Caki2 (cell line): ENCODE data around the gene SNPH. TPM values are rescaled to one million over a fixed set of nuclear protein-coding genes. Genes with fewer than 3 reads are reported as not detected.
"Not testable (repeated sequence)": the region's sequence is repeated elsewhere in the genome, so short reads cannot be mapped to it uniquely, and the experiment has no call there.

Experiments
- DNase-seq: peaks from one replicate; pipeline ENCODE4 v3.0.0-alpha.2; 2015; ENCODE audit warnings: low read depth
- in situ Hi-C: cut with HindIII; loops from 2 replicates; pipeline ENCODE4 v1.10.0; 2016; ENCODE audit warnings: low sequenced_read_pairs, low pct_unique_long_range_greater_than_20kb, mixed read lengths
- total RNA-seq: library from RNA; depleted of rRNA; stranded (reverse); fragments of >200 nt; shearing (Covaris generic); gene quantifications from 2 replicates; pipeline ENCODE4 v1.2.3, GENCODE V29; 2014; ENCODE audit warnings: low replicate concordance; rRNA removed

Gene SNPH, protein sequence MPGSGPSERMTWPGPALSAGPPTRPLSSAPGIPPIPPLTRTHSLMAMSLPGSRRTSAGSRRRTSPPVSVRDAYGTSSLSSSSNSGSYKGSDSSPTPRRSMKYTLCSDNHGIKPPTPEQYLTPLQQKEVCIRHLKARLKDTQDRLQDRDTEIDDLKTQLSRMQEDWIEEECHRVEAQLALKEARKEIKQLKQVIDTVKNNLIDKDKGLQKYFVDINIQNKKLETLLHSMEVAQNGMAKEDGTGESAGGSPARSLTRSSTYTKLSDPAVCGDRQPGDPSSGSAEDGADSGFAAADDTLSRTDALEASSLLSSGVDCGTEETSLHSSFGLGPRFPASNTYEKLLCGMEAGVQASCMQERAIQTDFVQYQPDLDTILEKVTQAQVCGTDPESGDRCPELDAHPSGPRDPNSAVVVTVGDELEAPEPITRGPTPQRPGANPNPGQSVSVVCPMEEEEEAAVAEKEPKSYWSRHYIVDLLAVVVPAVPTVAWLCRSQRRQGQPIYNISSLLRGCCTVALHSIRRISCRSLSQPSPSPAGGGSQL
- total RNA-seq, result 11.1 and 14.5 TPM in 2 replicates

DNA sequence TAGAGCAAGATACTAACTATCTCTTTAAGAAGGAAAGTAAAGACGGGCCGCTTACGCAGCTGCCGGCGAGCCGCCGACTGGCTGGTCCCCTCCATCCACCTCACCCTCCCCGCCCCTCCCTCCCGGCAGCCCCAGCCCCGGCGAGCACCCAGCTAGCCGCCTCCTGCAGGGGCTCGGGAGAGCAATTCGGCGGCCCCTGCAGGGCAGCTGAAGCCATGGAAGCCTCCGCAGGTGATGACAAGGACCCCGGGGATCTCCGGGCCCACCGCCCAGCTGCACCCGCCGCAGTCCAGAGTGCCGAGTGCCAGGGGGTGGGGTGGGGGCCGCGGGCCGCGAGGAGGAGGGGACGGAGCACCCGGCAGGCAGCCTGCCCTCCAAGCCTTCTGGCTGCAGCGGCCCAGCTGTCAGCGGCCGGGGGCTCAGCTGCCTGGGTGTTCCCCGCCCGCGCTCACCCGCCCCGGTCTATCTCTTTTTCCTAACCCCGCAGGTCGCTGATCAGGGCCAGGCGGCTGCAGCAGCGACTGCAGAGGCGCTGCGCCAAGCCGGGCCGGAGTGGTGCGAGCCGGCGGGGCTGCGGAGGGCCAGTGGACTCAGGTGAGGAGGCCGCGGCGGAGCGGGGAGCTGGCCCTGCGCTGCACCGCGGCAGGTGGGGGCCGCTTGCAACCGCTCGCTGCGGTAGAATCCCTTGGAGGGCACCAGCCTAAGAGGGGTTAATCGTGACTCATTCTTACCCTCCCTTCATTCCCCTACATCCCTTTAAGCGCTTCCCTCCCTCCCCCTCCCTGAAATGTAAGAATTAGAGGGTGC lies at the start of gene SNPH:
SNPH (plus strand) TSS at position 128 of the 807 bp plus-strand sequence. CDS start 29,946 bp downstream, outside the sequence.
- peak; percentile 72 for DNase-seq

DNA sequence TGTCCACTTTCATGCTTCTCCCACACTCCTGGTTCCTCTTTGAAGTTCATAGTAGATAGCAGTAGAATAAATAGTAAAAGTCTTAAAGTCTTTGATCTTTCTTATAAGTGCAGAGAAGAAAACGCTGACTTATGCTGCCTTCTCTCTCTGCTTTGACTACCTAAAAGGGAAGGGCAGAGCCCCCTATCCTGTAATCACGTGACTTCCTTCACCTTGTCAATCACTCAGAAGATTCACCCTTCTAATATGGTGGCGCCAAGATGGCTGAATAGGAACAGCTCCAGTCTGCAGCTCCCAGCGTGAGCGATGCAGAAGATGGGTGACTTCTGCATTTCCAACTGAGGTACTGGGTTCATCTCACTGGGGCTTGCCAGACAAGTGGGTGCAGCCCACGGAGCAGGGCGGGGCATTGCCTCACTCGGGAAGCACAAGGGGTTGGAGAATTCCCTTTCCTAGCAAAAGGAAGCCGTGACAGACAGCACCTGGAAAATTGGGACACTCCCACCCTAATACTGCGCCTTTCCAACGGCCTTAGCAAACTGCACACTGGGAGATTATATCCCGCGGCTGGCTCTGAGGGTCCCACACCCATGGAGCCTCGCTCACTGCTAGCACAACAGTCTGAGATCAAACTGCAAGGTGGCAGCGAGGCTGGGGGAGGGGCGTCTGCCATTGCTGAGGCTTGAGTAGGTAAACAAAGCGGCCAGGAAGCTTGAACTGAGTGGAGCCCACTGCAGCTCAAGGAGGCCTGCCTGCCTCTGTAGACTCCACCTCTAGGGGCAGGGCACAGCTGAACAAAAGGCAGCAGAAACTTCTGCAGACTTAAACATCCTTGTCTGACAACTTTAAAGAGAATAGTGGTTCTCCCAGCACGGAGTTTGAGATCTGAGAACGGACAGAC lies 49.3 kb upstream of the SNPH start:
- in situ Hi-C loops, DNase-seq: not testable (repeated sequence)

More for the DNA sequence above, at the start of gene SNPH:
- in situ Hi-C loops, result no loop called here

DNA sequence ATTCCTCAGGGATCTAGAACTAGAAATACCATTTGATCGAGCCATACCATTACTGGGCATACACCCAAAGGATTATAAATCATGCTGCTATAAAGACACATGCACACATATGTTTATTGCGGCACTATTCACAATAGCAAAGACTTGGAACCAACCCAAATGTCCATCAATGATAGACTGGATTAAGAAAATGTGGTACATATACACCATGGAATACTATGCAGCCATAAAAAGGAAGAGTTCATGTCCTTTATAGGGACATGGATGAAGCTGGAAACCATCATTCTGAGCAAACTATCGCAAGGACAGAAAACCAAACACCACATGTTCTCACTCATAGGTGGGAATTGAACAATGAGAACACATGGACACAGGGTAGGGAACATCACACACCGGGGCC lies 43.3 kb upstream of the SNPH start:
- in situ Hi-C loops, result not testable (repeated sequence)

DNA sequence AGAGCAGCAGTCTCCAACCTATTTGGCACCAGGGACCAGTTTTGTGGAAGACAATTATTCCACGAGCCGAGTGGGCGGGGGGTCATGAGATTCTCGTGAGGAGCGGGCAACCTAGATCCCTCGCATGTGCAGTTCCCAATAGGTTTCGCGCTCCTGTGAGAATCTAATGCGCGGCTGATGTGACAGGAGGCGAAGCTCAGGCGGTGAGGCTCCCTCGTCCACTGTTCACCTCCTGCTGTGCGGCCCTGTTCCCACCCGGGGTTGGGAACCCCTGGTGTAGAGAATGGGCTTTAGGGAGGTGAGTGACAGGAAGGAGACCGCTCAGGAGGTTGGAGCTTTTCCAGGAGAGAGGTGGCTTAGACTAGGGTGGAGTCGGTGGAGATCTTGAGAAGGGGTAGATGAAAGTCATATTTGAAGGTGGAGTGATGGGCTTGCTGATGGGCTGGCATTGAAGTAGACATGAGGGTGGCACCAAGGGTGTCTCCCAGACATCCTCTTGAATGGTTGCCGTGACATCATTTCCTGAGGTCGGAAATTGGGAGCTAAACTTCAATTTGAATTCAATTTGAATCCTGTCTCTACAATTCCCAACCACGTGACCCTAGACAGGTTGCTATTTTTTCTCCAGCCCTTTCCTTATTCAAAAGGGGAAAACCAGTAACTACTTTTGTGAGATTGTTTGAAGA lies 41.7 kb upstream of the SNPH start:
- in situ Hi-C loops, result no loop called here
- no peak for DNase-seq

More for the DNA sequence above, 43.3 kb upstream of the SNPH start:
- not testable (repeated sequence) for DNase-seq

DNA sequence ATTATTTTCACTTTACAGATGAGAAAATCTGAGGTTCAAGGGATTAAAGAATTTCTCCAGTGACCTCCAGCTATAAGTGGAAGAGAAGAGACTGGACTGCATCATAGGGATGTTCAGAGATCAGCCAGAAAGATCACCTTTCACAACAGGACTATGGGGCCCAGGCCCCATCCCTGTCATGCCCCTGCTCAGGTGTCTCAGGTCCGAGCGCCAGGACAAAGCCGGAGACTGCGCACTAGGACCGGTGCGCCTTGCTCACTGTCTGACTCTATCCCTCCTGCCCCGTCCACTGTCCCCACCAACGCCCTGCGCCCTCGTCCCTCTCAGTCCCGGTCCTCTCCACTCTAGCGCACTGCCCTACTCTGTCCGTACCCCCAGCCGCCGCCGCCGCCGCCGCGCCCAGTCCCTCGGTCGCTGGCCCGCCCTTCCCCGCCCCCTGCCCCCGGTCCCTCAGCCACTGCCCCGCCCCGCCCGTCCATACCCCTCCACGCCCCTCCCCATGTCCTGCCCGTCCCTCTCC lies 40.8 kb upstream of the SNPH start:
- in situ Hi-C loops, result no loop called here
- DNase-seq, result peak; percentile 38

DNA sequence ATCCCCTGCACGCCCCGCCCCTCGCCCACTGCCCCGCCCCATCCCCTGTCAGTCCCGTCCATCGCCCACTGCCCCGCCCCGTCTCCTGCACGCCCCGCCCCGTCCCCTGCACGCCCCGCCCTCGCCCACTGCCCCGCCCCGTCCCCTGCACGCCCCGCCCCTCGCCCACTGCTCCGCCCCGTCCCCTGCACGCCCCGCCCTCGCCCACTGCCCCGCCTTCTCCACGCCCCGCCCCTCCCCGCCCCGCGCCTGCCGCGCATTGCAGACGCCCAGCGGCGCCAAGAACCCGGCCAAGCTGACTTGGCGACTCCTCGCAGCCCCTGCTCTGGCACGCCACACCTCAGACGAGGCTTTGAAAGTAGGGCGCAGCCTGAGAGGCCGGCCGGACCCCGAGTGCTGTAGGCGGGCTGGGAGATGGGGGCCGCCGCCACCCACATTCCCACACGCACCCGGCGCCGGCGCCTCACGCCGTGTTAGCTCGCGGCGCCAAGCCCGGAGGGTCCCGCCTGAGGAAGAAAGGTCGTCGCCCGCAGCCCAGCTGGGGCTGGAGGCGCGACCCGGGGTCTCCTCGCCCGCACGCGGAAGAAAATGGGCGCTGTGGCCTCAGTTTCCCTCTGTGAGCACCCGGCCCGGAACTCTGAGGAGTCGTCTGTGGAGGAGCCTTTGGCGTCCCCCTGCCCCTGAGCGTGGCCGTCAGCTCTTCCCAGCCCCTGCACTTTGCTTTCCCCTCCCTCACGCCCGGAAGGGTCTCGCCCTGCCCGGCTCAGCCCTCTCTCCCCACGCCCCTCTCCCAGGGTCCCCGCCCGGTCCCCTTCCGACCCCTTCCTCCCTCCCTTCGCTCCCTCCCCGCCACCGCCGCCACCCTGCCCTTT lies 40.1 kb upstream of the SNPH start, which contains the start of gene RAD21L1:
RAD21L1 (plus strand) TSS at position 262 of the 872 bp plus-strand sequence. CDS start 2,410 bp downstream, outside the sequence.
- peak; percentile 63 for DNase-seq
- in situ Hi-C loops, result no loop called here

DNA sequence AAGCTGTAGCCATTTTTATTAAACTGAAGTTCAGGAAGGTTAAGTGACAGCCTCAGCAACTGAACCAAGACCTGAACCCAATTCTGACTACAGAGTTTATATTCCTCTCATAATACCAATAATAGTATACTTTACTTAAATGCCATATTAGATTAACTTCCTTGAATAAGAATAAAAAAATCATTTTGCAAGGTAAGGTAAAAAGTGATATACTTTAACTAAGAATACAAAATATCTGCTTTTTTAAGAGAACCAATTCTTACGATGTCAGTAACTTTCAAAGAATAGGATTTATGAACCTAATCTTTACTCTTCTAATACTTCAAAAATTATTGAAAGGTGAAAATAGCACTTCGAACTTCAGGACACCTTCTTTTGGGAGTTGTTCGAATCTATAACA lies 36.6 kb upstream of the SNPH start:
- no peak for DNase-seq
- in situ Hi-C loops, result no loop called here

DNA sequence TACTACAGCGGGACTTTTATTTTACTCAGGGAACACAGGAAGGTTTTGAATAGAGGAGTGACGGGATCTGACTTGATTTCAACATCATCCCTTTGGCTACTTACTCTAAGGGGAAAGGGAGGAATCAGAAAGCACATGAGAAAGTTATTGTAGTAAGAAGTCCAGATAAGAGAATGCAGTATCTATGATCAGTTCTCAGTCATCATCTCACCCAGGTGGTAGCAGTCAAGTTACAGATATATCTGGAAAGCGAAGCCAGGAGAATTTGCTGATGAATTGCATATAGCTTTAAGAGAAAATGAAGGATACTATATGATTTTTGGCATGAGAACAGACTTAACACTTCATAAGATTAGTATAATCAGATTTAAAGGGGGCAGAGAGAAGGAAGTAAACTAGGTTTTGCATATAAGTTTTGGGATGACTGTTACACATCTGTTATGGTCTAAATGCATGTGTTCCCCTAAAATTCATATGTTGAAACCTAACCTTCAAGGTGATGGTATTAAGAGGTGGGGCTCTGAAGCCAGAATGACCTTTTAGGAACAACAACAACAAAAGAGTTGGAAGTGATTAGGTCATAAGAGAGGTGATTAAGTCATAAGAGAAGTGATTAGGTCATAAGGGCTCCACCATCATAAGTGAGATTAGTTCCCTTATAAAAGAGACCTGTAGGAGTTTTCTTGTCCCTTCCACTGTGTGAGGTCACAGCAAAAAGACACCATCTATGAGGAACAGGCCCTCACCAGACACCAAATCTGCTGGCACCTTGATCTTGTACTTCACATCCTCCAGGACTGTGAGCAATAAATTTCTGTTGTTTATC lies 33.6 kb upstream of the SNPH start:
- no peak for DNase-seq
- in situ Hi-C loops, result no loop called here

DNA sequence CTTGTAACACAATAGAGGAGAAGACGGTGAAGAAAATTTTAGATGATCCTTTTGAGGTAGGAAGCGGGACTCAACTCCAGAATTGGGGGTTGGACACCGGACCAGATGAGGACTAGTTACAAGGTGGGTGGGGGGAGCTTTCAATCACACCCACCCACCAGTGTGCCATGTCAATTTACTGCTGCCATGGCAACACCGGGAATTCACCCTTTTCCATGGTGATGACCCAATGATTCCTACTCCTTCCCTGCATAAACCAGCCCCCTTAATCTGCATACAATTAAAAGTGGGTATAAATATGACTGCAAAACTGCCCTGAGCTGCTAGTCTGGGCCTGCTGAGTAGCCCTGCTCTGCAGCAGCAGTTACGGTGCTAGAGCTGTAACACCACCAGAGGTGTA lies 25.5 kb upstream of the SNPH start:
- DNase-seq, result no peak
- in situ Hi-C loops, result no loop called here

DNA sequence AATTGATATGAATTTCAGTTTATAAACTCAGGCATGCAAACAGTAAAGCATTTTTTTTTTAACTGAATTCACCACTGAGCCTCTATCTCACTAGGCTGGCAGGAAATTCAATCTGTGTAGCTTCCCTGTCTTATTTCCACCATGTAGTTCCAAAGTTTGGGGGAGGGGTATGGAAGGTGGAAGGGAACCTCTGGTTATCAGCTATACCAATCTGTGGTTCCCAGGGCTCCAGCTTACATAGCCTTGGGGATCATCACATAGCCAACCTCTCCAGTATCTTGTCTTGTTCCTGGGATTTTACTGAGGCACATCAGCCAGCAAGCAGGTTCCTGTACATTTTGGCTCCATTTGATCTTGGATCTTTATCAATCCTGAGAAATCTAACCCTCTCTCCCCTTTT lies 24.6 kb upstream of the SNPH start:
- in situ Hi-C loops, result no loop called here
- no peak for DNase-seq

DNA sequence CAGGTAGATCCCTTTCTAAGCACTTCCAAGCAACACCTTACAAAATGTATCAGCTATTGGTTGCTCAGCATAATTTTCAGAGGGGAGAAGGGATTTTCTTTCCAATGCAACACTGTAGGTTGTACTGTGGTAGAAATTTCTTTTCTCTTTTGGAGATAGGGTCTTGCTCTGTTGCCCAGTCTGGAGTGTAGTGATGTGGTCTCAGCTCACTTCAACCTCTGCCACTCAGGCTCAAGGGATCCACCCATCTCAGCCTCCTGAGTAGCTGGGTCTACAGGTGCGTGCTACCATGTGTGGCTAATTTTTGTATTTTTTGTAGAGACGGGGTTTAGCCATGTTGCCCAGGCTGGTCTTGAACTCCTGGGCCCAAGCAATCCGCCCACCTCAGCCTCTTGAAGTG lies 24.0 kb upstream of the SNPH start:
- no peak for DNase-seq
- in situ Hi-C loops, result no loop called here

DNA sequence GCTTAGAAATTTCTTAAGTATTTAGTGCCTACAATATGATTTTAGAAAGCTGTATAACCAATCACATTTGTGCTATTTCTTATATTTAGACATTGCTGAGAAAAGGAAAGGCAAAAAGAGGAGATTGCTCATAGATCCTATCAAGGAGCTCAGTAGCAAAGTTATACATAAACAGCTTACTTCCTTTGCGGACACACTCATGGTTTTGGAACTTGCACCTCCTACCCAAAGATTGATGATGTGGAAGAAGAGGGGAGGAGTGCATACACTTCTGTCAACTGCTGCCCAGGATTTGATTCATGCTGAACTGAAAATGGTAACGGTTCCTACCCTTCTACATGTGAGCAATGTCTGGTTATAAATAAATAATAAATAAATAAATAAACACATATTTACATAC lies 23.6 kb upstream of the SNPH start:
- DNase-seq, result peak; percentile 78
- in situ Hi-C loops, result no loop called here

DNA sequence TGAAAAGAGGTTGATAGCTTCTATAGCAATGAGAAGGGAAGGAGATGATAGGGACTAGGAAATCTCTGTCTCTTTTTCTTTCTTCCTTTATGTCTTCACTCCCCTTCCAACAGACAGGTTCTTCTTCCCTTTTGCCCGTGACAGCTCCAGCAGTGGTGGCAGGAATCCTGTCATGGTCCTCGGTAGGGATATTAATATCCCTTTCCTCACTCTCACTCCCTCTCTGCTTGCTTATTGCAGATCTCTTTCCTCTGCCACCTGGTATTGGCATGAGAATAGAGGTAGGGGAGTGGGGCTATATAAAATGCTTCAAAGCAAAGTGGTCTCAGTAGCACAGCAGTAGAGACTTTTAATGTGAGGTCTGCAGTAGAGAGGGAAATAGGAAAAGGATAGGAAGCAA lies 20.5 kb upstream of the SNPH start:
- in situ Hi-C loops, result no loop called here

DNA sequence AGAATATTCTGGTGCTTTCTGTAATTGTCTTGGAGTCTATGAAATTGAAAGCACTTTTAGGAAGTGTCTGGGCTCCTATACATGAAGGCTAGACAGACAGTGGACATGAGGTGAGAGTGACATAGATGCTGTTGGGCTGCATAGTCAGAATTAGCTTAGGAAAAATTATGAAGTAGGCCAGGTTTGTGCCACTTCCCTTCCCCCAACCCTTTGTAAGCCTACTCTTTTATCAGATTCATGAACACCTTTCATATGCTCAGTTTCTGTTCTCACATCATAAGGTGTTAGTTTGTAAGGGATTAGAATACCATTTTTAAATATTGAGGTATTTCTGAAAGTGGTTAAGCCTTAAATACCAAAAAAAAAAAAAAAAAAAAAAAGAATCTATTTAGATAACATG lies 18.4 kb upstream of the SNPH start:
- no peak for DNase-seq
- in situ Hi-C loops, result no loop called here

More for the DNA sequence above, 20.5 kb upstream of the SNPH start:
- no peak for DNase-seq

DNA sequence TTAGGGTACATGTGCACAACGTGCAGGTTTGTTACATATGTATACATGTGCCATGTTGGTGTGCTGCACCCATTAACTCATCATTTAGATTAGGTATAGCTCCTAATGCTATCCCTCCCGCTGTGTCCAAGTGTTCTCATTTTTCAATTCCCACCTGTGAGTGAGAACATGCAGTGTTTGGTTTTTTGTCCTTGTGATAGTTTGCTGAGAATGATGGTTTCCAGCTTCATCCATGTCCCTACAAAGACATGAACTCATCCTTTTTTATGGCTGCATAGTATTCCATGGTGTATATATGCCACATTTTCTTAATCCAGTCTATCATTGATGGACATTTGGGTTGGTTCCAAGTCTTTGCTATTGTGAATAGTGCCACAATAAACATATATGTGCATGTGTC lies 15.8 kb upstream of the SNPH start:
- DNase-seq, in situ Hi-C loops: not testable (repeated sequence)

DNA sequence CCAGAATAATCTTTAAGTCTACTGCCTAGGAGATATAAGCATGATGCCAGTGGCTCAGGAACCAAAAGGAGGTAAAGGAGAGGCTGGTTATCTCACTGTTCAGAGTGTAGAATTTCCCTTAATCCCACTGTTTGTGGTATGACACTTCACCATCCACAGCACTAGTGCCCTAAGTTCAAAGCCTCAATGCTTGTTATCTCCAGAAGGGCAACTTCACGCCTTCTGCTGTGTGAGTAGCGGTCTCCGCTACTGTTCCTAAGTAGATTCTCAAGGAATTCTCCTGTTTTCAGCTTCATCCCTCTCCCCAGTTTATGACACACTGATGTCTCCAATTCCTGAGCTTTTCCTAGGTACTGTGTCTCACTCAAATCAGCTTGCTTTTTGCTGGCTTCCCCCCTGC lies 13.7 kb upstream of the SNPH start:
- in situ Hi-C loops, result no loop called here
- DNase-seq, result no peak
